Right lobe of liver (tissue), 6 donors: ENCODE data around the gene MOB3B. TPM values are rescaled to one million over a fixed set of nuclear protein-coding genes. Genes with fewer than 3 reads are reported as not detected.

ENCODE experiments used
- ATAC-seq, 4 donors: fragments of 200-7000 bp; cut with Tn5 transposase; one replicate each; pipeline ENCODE4 v1.9.1; 2020; ENCODE audit warnings: mild to moderate bottlenecking in 4 of 4, moderate library complexity in 4 of 4
- DNase-seq, 3 donors: peaks; one replicate each; pipeline ENCODE4 v3.0.0-alpha.2; 2020
- H3K27ac ChIP-seq, 3 donors: fragments of 200-600 bp; one replicate each; pipeline ENCODE4 v1.8.0; 2022
- H3K27me3 ChIP-seq, 2 donors: fragments of 200-600 bp; one replicate each; pipeline ENCODE4 v1.8.0; 2022
- H3K36me3 ChIP-seq, 4 donors: fragments of 200-600 bp; sonication (generic) in 1 of 4; one replicate each; pipeline versions ENCODE4 v1.5.1 to v1.8.0; 2017 to 2022; ENCODE audit warnings: control low read depth in 1 of 4
- H3K4me1 ChIP-seq, 4 donors: fragments of 200-600 bp; sonication (generic) in 1 of 4; one replicate each; pipeline versions ENCODE4 v1.5.1 to v1.8.0; 2017 to 2022; ENCODE audit warnings: control low read depth in 1 of 4
- H3K4me3 ChIP-seq, 3 donors: fragments of 200-600 bp; one replicate each; pipeline ENCODE4 v1.8.0; 2022
- H3K9me3 ChIP-seq, 4 donors: fragments of 200-600 bp; sonication (generic) in 1 of 4; one replicate each; pipeline versions ENCODE4 v1.5.1 to v1.8.0; 2017 to 2022; ENCODE audit warnings: control low read depth in 1 of 4
- CTCF ChIP-seq, 4 donors: fragments of 200-600 bp in 3 of 4; fragments of 450-650 bp in 1 of 4; IDR thresholded peaks; one replicate each; pipeline versions ENCODE4 v1.5.1 to v1.8.0; 2016 to 2022; ENCODE audit warnings: antibody characterized with exemption in 4 of 4, mild to moderate bottlenecking in 2 of 4
- POLR2A ChIP-seq: fragments of 450-650 bp; IDR thresholded peaks from one replicate; pipeline ENCODE4 v1.6.1; 2017; ENCODE audit warnings: antibody characterized with exemption, mild to moderate bottlenecking
- WGBS: methylation state at CpG from one replicate; pipeline ENCODE4 v1.1.6; 2018; ENCODE audit warnings: low coverage, low lambda C conversion rate; ENCODE audit not compliant: insufficient coverage; ENCODE audit errors: missing lambda C conversion rate; 5-methylcytosine and 5-hydroxymethylcytosine counted together
- intact Hi-C, 2 donors: fragments of 100-400 bp; cut with DNase I; formaldehyde crosslinking; loops; one replicate each; pipeline versions ENCODE4 v1.11.2 to v1.14.1; 2022
- total RNA-seq, 6 experiments: library from RNA; depleted of rRNA in 2 of 6; stranded (reverse); fragments of >200 nt in 2 of 6; fragmentation: NEBNext Ultra II Directional in 3 of 6; extraction: Animal tissue kit (Norgen Biotek cat#: 25700) in 3 of 6; gene quantifications; one replicate each; pipeline versions ENCODE4 v1.1.0 to v1.2.4, GENCODE V29; 2016 to 2023
- donor health status: DM: no; HTN: yes; CAD: no.
- donor health status: DM: no; HTN: no; CAD: no.
- donor health status: DM: no; HTN: no; CAD: no.
- donor health status: DM: no; HTN: yes; CAD: no.
- donor health status: DM: no; HTN: yes; CAD: no.

Gene MOB3B
- total RNA-seq, 6 experiments from 2014 or later, result 1.0 to 2.4 (median 1.7) TPM

- no peak for ATAC-seq
- no peak overlapping the region for H3K4me3 ChIP-seq
- WGBS, result 45% methylated on average over 2 of the region's 2 CpGs
- no peaks in the 10 kb centered on the region for H3K9me3 ChIP-seq
- no peak for TF ChIP-seq CTCF (IDR thresholded peaks at IDR 0.05)
- no peak for TF ChIP-seq POLR2A
- no peak for DNase-seq
- H3K27ac ChIP-seq, result no peak overlapping the region
- H3K27me3 ChIP-seq, result no peaks in the 10 kb centered on the region
- H3K36me3 ChIP-seq, result no peaks in the 10 kb centered on the region
- intact Hi-C loops, result loop anchor here in 1 of 2 donors (10.0 kb wide), 1 partner anchor 47 kb away; no protein-coding TSS in a partner anchor
- H3K4me1 ChIP-seq, result peaks cover 0 to 7% (median 2%) of the 10 kb centered on the region in 4 donors
These were observed 98.0 kb downstream of the MOB3B start for GRCh38 chr9:27431543-27432147.

- intact Hi-C loops, result loop anchor here in 1 of 2 donors (10.0 kb wide), 1 partner anchor 46 kb away; no protein-coding TSS in a partner anchor
- H3K36me3 ChIP-seq, result no peaks in the 10 kb centered on the region
- H3K9me3 ChIP-seq, result no peaks in the 10 kb centered on the region
- 95% methylated on average over 5 of the region's 5 CpGs for WGBS
- H3K27me3 ChIP-seq, result no peaks in the 10 kb centered on the region
- no peak overlapping the region for H3K27ac ChIP-seq
- peaks cover 0 to 5% (median 1%) of the 10 kb centered on the region in 4 donors for H3K4me1 ChIP-seq
- TF ChIP-seq CTCF (IDR thresholded peaks at IDR 0.05), result no peak
- no peak for TF ChIP-seq POLR2A
- no peak for ATAC-seq
- H3K4me3 ChIP-seq, result no peak overlapping the region
- DNase-seq, result no peak
These were observed 98.7 kb downstream of the MOB3B start for GRCh38 chr9:27430750-27431535.

GRCh38 chr9:27429917-27430316 lies 99.7 kb downstream of the MOB3B start:
- Histone ChIP-seq H3K36me3 (no peaks in the 10 kb centered on the region), H3K4me1 (no peaks in the 10 kb centered on the region), H3K4me3 (no peak overlapping the region), H3K27me3 (no peaks in the 10 kb centered on the region), H3K9me3 (no peaks in the 10 kb centered on the region), H3K27ac (no peak overlapping the region)
- TF ChIP-seq CTCF (IDR thresholded peaks at IDR 0.05), result no peak
- no peak for TF ChIP-seq POLR2A
- DNase-seq, result no peak
- no peak for ATAC-seq
- WGBS, result 79% methylated on average over 2 of the region's 4 CpGs
- intact Hi-C loops, result loop anchor here in 1 of 2 donors (10.0 kb wide), 1 partner anchor 45 kb away; no protein-coding TSS in a partner anchor

- DNase-seq (no peak), ATAC-seq (no peak)
- Histone ChIP-seq H3K4me1 (no peaks in the 10 kb centered on the region), H3K27me3 (no peaks in the 10 kb centered on the region), H3K4me3 (no peak overlapping the region), H3K27ac (no peak overlapping the region), H3K9me3 (no peaks in the 10 kb centered on the region), H3K36me3 (no peaks in the 10 kb centered on the region)
- TF ChIP-seq CTCF (IDR thresholded peaks at IDR 0.05), result no peak
- no peak for TF ChIP-seq POLR2A
- intact Hi-C loops, result no loop called here
- 63% methylated on average over 2 of the region's 2 CpGs for WGBS
These were observed 100.2 kb downstream of the MOB3B start for GRCh38 chr9:27429436-27429835.
